ENCODE measurements around the gene COG3. TPM values are rescaled to one million over a fixed set of nuclear protein-coding genes. Genes with fewer than 3 reads are reported as not detected.

COG3 gene
- total and polyA plus RNA-seq, 10 donors = 12.3 to 99.2 (median 32.5) TPM

GRCh38 chr13:45448965-45449559 lies 15.7 kb upstream of the COG3 start:
- intact Hi-C loops (cut with DNase I; ENCODE audit: low total_unique reads) = no loop called here
- H3K27ac ChIP-seq = peak overlapping the region in 4 of 8 donors; percentile 3 to 39 (median 30)
- no peaks in the 10 kb centered on the region for H3K36me3 ChIP-seq
- TF ChIP-seq POLR2A (IDR thresholded peaks at IDR 0.05) (no peak), CTCF (IDR thresholded peaks at IDR 0.05 in 8 of 11, conservative IDR thresholded peaks at IDR 0.05 in 3 of 11) (no peak), POLR2AphosphoS5 (IDR thresholded peaks at IDR 0.05) (no peak)
- 73 to 97% (median 81%) methylated on average over 1 of the region's 1 CpG for WGBS, 5 donors
- no peaks in the 10 kb centered on the region for H3K4me1 ChIP-seq
- no peak overlapping the region for H3K4me3 ChIP-seq
- no peaks in the 10 kb centered on the region for H3K9me3 ChIP-seq
- H3K27me3 ChIP-seq (replicated peaks in 1 of 7) = no peaks in the 10 kb centered on the region
- DNase-seq = no peak

- H3K36me3 ChIP-seq = no peaks in the 10 kb centered on the region
- no peak for DNase-seq
- H3K4me3 ChIP-seq = no peak overlapping the region
- H3K27me3 ChIP-seq (replicated peaks in 1 of 7) = no peaks in the 10 kb centered on the region
- H3K27ac ChIP-seq = no peak overlapping the region
- H3K4me1 ChIP-seq = no peaks in the 10 kb centered on the region
- peaks cover 0 to 2% (median 0%) of the 10 kb centered on the region in 8 donors for H3K9me3 ChIP-seq
- TF ChIP-seq POLR2A (IDR thresholded peaks at IDR 0.05) (no peak), POLR2AphosphoS5 (IDR thresholded peaks at IDR 0.05) (no peak), CTCF (IDR thresholded peaks at IDR 0.05 in 8 of 11, conservative IDR thresholded peaks at IDR 0.05 in 3 of 11) (no peak)
- intact Hi-C loops (cut with DNase I; ENCODE audit: low total_unique reads) = no loop called here
- WGBS, 5 donors = 87 to 95% (median 92%) methylated on average over 4 of the region's 4 CpGs
Observed at GRCh38 chr13:45451282-45451681, 13.5 kb upstream of the COG3 start.

- Histone ChIP-seq H3K4me1 (no peaks in the 10 kb centered on the region), H3K36me3 (no peaks in the 10 kb centered on the region), H3K4me3 (no peak overlapping the region), H3K9me3 (peaks cover 0 to 22% (median 14%) of the 10 kb centered on the region in 8 donors), H3K27ac (no peak overlapping the region), H3K27me3 (replicated peaks in 1 of 7) (no peaks in the 10 kb centered on the region)
- TF ChIP-seq POLR2AphosphoS5 (IDR thresholded peaks at IDR 0.05) (no peak), CTCF (IDR thresholded peaks at IDR 0.05 in 8 of 11, conservative IDR thresholded peaks at IDR 0.05 in 3 of 11) (no peak), POLR2A (IDR thresholded peaks at IDR 0.05) (no peak)
- DNase-seq = no peak
- 82 to 91% (median 83%) methylated on average over 7 of the region's 7 CpGs for WGBS, 5 donors
- intact Hi-C loops (cut with DNase I; ENCODE audit: low total_unique reads) = no loop called here
Observed at GRCh38 chr13:45454204-45454603, 10.5 kb upstream of the COG3 start.

- intact Hi-C loops (cut with DNase I; ENCODE audit: low total_unique reads) = no loop called here
- H3K9me3 ChIP-seq = peaks cover 0 to 22% (median 14%) of the 10 kb centered on the region in 8 donors
- no peak overlapping the region for H3K4me3 ChIP-seq
- WGBS, 5 donors = 87 to 97% (median 94%) methylated on average over 2 of the region's 2 CpGs
- no peaks in the 10 kb centered on the region for H3K36me3 ChIP-seq
- no peak overlapping the region for H3K27ac ChIP-seq
- H3K4me1 ChIP-seq = no peaks in the 10 kb centered on the region
- TF ChIP-seq CTCF (IDR thresholded peaks at IDR 0.05 in 8 of 11, conservative IDR thresholded peaks at IDR 0.05 in 3 of 11) (no peak), POLR2AphosphoS5 (IDR thresholded peaks at IDR 0.05) (no peak), POLR2A (IDR thresholded peaks at IDR 0.05) (no peak)
- no peak for DNase-seq
- no peaks in the 10 kb centered on the region for H3K27me3 ChIP-seq (replicated peaks in 1 of 7)
Observed at GRCh38 chr13:45456196-45456972, 8.4 kb upstream of the COG3 start.
